GM15510 (cell line): ENCODE measurements around the gene IDNK.

Experiments used
- POLR2A ChIP-seq: IDR thresholded peaks from 3 replicates; pipeline ENCODE4 v1.6.1; 2011; ENCODE audit warnings: borderline replicate concordance; ENCODE audit not compliant: insufficient read length; ENCODE audit errors: extremely low read depth

The IDNK gene

DNA sequence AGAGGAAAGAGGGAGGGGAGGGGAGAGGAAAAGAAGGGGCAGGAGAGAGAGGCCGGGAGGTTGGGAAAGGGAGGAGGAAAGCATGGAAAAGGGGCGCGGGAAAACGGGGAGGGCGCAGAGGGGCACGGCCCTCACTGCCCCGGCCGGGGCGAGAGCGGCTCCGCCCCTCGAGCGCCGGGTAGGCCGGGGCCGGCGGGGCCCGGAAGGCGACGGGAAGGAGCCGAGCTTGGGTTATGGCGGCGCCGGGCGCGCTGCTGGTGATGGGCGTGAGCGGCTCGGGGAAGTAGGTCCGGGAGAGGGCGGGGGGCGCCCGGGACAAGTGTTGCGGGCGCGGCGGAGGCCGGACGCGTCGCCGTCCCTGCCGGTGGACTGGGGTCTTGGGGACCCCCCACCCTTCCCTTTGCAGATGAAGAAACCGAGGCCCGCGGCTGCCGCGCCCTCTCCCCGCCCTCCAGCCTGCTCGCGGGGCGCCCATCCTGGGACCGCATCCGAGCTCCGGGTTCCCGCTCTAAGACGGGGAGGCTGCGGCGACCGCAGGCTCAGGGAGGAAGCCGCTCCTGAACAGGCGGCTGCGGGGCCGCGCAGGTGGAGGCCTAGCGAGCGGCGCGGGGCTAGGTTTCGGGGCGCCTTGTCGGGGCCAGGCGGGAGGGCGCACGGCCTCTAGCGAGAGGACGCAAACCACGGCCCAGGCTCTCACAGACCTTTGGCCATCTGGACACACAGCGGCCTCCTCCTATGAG, at the start of gene IDNK:
Gene IDNK, plus strand, starts transcription at position 205 of the 740 bp plus-strand sequence. Its CDS starts 29 bp downstream, at position 234.
- peak; percentile 79 for TF ChIP-seq POLR2A

DNA sequence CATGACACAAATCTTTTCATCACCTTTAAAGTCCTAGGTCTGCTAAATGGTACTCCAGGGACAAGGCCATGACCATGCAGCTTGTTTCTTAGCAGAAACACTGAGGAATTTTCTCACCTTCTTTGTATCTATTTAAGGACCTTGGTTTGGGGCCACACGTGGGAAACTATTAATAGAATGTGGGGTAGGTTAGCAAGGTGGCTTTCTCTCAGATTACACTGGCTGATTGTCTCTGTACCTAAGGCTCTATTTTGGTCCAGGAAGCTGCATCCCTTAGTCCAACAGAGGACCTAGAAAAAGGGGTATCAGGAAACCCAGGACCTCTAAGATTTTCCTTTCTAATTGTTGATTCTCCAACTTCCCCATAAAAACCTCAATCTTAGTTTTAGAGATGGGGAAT, 48.5 kb upstream of the IDNK start:
- TF ChIP-seq POLR2A: no peak

DNA sequence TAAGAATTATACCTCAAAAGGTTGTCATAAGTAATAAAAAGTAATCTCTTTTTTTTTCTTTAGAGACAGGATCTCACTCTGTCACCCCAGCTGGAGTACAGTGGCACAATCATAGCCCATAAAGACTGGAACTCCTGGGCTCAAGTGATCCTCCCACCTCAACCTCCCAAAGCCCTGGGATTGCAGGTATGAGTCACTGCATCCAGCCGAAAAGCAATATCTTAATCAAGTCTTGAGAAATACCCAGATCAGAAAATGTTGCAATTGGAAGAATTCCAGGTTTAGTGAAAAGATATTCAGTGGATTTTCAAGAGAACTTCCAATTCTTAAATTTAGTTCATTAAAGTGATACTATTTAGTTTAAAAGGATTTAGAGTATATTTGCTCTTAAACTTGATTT, 40.9 kb upstream of the IDNK start:
- TF ChIP-seq POLR2A: no peak

DNA sequence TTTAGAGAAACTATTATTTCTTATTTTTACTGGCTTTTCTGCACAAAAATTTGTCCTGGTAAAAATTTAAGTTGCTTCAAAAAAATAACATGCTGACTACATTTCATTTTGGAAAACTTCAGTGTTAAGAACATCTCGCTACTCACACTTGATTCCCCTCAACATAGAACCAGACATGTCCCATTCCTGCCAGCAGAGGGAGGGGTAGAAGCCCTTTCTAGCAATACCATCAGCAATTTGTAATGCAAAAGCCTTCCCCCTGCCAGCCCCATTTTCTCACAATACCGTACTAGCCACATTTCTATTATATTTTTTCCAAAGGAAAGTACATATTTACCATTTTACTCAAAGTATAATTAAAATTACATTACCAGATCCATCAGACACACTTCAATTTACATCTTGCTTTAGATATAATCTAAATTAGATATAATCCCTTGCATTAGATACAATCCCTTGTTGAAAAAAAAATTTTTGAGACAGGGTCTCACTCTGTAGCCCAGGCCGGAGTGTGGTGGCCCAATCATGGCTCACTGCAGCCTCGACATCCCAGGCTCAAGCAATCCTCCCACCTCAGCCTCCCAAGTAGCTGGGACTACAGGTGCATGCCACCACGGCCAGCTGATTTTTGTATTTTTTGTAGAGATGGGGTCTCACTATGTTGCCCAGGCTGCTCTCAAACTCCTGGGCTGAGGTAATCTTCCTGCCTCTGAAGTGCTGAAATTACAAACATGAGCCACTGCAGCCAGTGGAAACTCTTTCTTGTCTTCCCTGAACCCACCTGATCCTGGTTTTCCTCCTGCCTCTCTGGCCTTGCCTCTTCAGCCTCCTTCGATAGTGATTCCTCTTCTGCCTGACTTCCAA, 39.6 kb upstream of the IDNK start:
- no peak for TF ChIP-seq POLR2A

DNA sequence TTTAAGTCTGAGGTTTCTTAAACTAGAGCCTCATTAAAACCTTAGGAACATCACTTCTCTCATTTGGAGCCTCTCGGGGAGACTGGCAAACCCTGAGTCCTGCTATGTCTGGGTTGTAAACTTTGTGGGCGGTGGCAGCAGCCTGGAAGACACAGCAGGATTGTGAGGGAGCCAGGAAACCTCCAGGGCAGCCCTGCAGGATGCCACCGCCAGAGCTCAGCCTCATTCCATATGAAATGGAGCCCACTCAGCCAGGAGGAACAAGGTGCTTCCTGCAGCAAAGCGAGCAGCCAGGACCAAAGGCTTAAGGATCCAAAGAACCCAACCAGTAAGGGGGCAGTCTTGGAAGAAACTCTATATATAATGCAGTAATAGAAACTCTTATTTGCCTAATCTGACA, 37.9 kb upstream of the IDNK start:
- TF ChIP-seq POLR2A: no peak

DNA sequence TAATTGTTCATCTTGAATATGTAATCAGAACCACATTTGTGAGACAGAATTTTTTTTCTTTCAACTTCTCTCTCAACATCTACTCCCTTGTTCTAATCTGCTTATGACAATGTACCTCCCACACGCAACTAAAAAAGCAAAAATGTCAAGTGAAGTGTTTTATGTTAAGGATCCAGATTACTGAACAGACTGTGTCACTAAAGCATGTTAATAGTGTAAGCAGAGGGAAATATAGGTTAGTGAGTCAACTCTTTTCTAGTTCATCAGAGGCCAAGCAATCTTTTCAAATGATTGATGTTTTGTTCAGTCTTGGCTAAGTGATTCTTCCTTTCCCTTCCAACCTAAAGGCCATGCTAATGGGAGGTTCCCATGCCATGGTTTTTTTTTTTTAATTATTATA, 34.7 kb upstream of the IDNK start:
- TF ChIP-seq POLR2A: no peak

DNA sequence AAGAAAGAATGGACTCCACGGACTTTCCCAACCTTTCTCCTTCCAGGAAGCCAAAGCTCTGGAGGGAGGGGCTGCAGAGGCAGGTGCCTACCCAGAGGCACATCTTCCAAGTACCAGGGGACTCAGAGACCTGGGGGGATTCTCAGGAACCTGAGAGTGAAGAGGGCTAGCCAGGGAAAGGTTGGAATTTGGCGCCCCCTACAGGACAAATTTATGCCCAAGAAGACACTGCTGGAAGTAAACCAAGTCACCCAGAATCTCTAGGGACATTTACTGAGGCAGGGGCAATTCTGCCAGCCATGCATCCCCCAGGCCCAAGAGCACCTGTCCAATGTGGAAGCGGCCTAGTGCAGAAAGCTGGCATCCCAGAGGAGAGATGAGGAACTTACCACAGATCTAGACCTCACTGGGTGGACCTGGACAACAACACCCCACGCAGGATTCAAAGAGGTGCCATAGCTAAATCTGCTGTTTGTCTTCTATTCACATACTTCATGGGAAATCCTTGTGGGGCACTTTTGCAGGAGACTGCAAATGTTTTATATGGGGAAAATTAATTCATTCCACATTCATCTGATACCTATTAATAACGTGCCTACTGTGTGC, 25.9 kb upstream of the IDNK start:
- no peak for TF ChIP-seq POLR2A

DNA sequence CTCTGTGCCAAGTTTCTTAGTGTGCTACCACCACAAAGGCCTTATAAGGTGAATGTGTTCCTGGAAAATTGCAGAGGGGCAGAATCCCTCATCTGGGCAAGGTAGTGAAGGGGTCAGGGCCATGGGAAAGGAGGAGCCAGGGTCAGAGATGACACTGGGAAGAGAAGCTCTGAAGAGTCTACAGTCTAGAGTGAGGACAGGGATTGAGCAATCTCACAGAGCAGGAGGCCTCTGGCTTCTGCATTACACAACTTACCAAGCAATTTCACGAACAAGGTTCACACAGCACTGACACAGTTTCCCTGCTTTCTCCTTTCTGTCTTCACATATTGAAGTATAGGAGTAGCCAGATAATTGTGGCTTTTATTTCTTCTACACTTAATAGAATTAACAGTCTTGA, 24.5 kb upstream of the IDNK start:
- TF ChIP-seq POLR2A: no peak

DNA sequence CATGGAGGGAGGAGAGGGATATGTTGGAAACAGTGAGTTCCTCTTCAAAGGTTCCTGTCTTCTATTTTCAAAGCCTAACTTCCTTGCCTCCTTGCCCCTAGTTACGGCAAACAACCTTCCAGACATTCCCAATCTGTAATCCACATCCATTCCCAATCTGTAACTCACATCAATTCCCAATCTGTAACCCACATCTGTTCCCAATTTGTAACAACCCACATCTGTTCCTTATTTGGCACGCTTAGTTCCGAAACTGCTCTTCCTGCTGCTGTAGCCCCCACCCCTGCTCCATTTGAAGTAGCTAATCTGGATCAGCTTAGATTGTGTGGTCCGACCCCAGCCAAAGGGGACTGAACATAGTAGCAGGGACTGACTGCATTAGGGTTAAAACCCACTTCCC, 23.9 kb upstream of the IDNK start:
- TF ChIP-seq POLR2A: no peak

DNA sequence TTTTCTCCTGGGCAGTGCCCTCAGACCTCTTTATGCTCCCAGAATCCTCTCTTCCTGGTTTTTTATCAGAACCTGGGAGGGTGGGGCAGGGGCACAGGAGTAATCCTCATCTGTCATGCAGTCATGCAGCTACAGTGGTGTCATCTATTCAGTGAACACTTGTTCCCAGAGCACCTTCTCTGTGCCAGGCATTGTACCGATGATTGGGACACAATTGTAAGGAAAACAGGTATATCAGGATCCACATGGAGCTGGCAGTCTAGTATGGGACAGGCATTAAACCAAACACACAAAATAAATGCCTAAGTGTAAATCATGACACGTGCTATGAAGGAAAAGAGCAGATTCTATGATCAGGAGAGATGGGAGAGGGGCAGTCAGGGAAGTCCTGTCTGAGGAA, 21.5 kb upstream of the IDNK start:
- TF ChIP-seq POLR2A: no peak

DNA sequence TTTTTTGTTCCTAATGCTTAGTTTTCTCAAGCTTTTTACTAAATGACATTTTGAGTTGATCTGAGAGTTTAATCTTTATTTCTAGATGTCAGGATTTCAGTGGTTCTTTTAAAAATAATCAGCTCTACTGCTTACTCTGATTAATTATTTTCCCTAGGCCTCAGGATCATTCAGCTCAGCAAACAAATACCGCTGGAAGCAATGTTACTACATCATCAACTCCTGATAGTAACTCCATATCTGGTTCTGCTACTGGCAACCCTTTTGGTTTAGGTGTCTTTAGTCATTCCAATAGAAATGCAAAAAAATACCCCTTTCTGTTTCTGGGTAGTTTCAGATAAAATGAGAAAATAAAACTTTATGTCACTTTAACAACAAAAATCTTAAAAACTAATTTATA, 5.6 kb upstream of the IDNK start:
- no peak for TF ChIP-seq POLR2A

DNA sequence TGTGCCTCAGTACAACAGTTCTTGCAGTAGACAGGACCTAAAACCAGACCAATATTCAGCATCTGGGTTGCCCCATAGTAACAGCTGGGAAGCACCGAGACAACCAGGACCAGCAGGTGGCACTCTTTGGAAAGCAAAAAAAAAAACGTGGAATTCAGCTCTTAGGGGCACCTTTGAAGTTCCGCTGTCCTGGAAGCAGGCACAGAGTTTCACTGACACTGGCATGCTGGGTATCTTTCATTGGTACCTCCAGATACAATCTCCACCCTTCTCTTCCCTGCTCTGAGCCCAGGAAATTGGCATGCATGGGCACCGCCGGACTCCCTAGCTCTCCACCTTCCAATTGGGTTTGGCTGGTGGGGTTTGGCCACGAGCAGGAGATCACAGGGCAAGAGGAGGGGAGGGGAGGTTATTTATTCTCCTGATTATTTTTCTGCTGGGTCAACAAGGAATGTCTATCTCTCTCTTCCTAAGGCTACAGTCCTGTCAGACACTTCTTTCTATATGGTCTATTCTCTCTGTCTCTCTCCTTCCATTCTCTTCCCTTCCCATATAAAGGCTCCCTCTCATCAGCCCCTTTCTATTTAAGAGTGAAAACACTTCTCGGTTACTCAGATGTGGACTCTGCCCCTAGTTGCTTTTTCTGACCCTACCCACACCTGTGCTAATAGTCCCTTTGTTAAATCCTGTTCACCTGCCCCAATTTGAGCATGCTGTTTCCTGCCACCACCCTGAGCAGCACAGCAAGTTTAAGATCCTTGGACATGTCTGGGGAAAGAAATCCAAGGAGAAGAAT, 1.9 kb upstream of the IDNK start:
- no peak for TF ChIP-seq POLR2A

DNA sequence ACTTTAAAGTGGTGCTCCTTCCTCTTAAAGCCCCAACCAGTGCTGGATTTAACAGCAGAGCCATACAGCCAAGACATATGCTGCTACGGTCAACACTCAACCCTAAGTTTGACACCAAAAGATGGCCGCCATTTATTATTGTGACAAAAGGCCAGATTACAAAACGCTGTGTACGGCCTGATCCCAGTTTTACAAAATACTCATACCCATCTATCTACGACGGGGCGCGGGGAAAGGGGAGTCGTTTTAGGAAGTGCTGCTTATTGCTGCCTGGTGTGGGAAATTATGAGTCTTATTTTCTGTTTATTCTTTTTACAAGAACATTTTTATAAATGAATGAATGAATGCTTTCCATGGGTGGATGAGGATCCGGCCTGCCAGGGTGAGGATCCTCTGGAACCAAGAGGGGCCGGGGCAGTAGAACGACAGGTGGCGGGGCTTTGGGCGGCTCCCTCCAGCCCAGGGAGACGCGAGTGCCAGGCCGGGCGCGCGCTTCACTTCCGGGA, 457 bp upstream of the IDNK start:
- no peak for TF ChIP-seq POLR2A

DNA sequence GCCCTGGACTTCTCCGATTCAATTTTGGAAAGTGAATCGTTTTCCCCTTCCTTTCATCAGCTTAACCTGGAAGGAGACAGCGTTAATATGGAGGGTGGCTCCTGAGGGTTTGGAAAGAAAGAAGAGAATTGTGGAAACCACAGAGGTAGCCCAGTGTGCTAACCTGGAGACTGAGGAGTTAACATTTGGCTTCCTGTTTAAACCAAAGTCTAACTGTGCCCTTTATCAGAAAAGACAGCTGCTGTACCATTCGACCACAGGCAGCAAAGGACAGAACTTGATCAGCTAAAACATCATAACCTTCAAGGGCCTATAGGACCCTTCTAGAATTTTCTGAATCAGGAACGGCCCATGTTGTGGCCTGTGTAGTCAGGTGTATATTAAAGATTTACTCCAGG, 735 bp downstream of the IDNK start:
- no peak for TF ChIP-seq POLR2A
